HG02970 (cell line): ENCODE results near the gene UBE2L3.

Experiments
- ATAC-seq: cut with Tn5 transposase; IDR thresholded peaks from one replicate; pipeline ENCODE4 v1.9.1; 2021; ENCODE audit warnings: mild to moderate bottlenecking, moderate library complexity, moderate number of reproducible peaks; ENCODE audit not compliant: unreplicated experiment, low FRiP score

The UBE2L3 gene

DNA sequence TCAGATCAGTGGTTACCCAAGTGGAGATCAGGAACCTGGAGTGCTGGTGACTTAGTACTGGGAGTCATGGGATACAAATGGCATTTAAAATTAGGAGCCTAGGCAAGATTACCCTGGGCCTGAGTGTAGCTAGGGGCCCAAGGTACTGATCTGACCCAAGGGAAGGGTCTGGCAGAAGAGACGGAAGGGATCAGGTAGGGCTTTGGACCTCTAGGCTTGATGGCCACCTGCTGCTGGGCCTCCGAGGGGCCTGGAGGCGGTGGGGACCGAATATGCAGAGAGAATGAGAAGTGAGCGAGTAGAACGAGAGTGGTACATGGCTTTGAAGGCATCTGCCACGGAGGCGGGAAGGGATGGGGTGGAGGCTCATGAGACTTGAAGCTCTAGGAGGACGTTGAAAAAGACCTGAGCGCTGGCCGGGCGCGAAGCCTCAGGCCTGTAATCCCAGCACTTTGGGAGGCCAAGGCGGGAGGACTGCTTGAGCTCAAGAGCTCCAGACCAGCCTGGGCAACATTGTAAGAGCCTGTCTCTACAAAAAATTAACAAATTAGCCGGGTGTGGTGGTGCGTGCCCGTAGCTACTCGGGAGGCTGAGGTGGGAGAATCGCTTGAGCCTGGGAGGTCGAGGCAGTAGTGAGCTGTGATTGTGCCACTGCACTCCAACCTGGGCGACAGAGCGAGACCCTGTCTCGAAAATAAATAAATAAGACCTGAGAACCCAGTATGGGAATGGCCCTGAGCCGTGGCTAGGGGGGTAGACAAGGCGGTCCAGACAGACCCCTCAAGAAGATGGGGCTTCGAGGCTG lies 97.7 kb downstream of the UBE2L3 start:
- ATAC-seq = no peak

GRCh38 chr22:21666786-21667185 lies 99.3 kb downstream of the UBE2L3 start:
- ATAC-seq = no peak

DNA sequence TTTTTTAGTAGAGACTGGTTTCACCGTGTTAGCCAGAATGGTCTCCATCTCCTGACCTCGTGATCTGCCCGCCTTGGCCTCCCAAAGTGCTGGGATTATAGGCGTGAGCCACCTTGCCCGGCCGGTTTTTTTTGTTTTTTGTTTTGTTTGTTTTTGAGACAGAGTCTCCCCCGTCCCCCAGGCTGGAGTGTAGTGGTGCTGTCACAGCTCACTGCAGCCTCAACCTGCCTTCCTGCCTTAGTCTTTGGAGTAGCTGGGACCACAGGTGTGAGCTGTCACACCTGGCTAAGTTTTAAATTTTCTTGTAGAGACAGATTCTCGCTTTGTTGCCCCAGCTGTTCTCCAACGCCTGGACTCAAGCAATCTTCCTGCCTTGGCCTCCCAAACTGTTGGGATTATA lies 101.5 kb downstream of the UBE2L3 start:
- ATAC-seq = no peak

DNA sequence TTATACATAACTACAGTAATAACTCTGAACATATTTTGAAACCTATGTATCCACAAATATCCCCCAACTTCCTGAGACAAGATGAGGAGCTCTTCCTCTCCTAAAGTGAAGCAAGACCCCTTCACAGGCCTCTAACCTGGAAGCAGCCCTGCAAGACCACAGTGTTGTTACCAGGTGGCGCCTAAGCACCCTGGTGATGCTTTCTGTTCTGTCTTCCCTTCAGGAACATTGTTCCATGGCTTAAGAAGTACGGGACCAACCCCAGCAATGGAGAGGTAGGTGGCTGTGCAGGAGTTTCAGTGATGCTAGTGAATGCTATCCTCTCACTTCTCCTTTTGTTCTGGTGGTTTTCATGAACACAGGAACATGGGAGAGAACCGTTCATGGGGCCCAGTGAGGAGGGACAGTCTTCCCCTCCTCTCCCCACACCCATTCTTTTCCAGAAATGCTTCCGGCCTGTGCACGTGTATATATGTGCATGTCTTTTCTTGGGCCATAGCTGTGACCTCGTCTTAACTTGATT lies 104.7 kb downstream of the UBE2L3 start:
- no peak for ATAC-seq
